Measurements from ENCODE around the gene SKI. TPM values are rescaled to one million over a fixed set of nuclear protein-coding genes. Genes with fewer than 3 reads are reported as not detected.
A peak's percentile ranks its signal among the peaks of the same experiment; 100 is the strongest.

Gene SKI
- total and polyA plus RNA-seq, 9 of the 15 experiments (the other 6 are each of a cell fraction or from before 2014, with no cell fraction given) = 0.10 to 60.5 (median 4.6) TPM

DNA sequence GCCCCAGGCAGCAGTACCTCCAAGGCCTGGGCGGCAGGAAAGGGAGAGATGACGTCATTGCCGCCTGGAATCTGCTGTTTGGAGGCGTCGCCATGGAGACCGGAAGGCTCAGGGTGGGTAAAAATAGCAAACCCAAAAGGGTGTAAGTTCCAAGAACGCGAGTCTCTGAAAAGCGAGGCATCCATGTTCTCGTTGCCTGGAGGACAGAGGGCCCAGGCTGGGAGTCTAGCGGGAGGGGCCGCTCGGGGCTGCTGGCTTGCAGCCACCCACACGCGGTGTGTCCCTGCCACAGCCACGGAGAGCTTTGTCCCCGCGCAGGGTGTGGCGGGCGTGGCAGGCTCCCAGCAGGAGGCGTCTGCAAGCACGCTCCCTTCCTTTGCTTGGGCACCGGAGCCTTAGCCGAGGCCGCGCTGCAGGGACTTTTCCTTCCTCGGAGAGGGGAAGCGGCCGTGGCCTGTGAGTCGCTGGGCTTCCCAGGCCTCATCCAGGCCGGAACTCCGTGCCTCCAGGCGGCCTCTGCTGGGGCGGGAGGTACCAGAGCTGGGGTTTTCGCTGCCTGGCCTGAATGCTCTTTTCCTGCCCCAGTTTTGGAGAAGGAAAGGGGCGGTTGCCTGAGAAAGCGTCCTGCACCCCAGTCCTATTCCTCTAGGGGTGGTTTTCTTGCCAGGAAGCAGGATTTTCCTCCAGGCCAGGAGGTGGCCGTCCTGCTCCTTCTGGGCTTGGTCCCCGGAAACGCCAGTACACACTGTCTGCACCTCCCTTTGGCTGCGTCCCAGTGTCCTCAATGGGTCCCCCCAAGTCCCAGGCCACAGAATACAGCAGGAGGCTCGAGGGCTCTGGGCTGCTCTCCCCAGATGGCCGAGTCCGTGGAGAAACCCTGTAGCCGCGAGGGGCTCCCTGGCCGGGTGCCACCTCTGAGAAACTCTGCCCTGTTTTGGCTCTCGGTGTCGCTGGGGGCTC is 15.3 kb upstream of the SKI start (continued):
- TF ChIP-seq, protein P1, sequence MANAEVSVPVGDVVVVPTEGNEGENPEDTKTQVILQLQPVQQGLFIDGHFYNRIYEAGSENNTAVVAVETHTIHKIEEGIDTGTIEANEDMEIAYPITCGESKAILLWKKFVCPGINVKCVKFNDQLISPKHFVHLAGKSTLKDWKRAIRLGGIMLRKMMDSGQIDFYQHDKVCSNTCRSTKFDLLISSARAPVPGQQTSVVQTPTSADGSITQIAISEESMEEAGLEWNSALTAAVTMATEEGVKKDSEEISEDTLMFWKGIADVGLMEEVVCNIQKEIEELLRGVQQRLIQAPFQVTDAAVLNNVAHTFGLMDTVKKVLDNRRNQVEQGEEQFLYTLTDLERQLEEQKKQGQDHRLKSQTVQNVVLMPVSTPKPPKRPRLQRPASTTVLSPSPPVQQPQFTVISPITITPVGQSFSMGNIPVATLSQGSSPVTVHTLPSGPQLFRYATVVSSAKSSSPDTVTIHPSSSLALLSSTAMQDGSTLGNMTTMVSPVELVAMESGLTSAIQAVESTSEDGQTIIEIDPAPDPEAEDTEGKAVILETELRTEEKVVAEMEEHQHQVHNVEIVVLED (CRISPR knock-in tag; IDR thresholded peaks at IDR 0.05) = no peak
- TF ChIP-seq HDGF (IDR thresholded peaks at IDR 0.05) (no peak), ZNF57 (CRISPR knock-in tag; IDR thresholded peaks at IDR 0.05) (no peak), IRF2 (CRISPR knock-in tag; IDR thresholded peaks at IDR 0.05) (no peak), TAF7 (tag; IDR thresholded peaks at IDR 0.05) (no peak), ZKSCAN3 (CRISPR knock-in tag; IDR thresholded peaks at IDR 0.05) (no peak), ZNF347 (CRISPR knock-in tag; IDR thresholded peaks at IDR 0.05; ENCODE audit: low read depth) (no peak), POLR3G (IDR thresholded peaks at IDR 0.05; ENCODE audit: extremely low read depth, insufficient read length, insufficient replicate concordance) (no peak), PTBP1 (IDR thresholded peaks at IDR 0.05; ENCODE audit: low read depth, low read length) (no peak; the same call in 1 of the 2 replicates), ZFP1 (CRISPR knock-in tag; IDR thresholded peaks at IDR 0.05) (no peak), NELFE (IDR thresholded peaks at IDR 0.05; ENCODE audit: insufficient read depth, insufficient read length) (no peak), ZBED1 (IDR thresholded peaks at IDR 0.05) (no peak; the same call in 1 of the 2 replicates), TRIM24 (IDR thresholded peaks at IDR 0.05) (no peak), RFX1 (IDR thresholded peaks at IDR 0.05) (peak; percentile 92), ZBTB8A (IDR thresholded peaks at IDR 0.05; ENCODE audit: partially characterized antibody) (no peak), ELF4 (CRISPR knock-in tag; IDR thresholded peaks at IDR 0.05) (no peak), CBX1 (IDR thresholded peaks at IDR 0.05; ENCODE audit: low read depth) (no peak; the same call in 1 of the 2 replicates), CBFA2T3 (IDR thresholded peaks at IDR 0.05) (no peak), ZNF197 (CRISPR knock-in tag; IDR thresholded peaks at IDR 0.05; ENCODE audit: low read depth) (no peak), ELF2 (CRISPR knock-in tag; IDR thresholded peaks at IDR 0.05) (no peak), XRCC3 (IDR thresholded peaks at IDR 0.05) (no peak)
- TF ChIP-seq, protein P2, sequence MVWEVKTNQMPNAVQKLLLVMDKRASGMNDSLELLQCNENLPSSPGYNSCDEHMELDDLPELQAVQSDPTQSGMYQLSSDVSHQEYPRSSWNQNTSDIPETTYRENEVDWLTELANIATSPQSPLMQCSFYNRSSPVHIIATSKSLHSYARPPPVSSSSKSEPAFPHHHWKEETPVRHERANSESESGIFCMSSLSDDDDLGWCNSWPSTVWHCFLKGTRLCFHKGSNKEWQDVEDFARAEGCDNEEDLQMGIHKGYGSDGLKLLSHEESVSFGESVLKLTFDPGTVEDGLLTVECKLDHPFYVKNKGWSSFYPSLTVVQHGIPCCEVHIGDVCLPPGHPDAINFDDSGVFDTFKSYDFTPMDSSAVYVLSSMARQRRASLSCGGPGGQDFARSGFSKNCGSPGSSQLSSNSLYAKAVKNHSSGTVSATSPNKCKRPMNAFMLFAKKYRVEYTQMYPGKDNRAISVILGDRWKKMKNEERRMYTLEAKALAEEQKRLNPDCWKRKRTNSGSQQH (CRISPR knock-in tag; IDR thresholded peaks at IDR 0.05) = no peak
- TF ChIP-seq, protein P3, sequence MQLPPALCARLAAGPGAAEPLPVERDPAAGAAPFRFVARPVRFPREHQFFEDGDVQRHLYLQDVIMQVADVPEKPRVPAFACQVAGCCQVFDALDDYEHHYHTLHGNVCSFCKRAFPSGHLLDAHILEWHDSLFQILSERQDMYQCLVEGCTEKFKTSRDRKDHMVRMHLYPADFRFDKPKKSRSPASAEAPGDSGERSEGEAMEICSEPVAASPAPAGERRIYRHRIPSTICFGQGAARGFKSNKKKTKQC (CRISPR knock-in tag; IDR thresholded peaks at IDR 0.05) = peak; percentile 93
- TF ChIP-seq, protein P4, sequence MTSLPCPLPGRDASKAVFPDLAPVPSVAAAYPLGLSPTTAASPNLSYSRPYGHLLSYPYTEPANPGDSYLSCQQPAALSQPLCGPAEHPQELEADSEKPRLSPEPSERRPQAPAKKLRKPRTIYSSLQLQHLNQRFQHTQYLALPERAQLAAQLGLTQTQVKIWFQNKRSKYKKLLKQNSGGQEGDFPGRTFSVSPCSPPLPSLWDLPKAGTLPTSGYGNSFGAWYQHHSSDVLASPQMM (CRISPR knock-in tag; IDR thresholded peaks at IDR 0.05) = no peak
- TF ChIP-seq, protein P5, sequence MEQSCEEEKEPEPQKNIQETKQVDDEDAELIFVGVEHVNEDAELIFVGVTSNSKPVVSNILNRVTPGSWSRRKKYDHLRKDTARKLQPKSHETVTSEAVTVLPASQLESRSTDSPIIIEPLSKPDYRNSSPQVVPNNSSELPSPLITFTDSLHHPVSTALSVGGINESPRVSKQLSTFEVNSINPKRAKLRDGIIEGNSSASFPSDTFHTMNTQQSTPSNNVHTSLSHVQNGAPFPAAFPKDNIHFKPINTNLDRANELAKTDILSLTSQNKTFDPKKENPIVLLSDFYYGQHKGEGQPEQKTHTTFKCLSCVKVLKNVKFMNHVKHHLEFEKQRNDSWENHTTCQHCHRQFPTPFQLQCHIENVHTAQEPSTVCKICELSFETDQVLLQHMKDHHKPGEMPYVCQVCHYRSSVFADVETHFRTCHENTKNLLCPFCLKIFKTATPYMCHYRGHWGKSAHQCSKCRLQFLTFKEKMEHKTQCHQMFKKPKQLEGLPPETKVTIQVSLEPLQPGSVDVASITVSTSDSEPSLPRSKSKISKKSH (CRISPR knock-in tag; IDR thresholded peaks at IDR 0.05) = no peak

Data from K562 (cell line).